AML-193 (cell line): ENCODE results near the gene ELOVL1.

Source experiments
- DNase-seq, 2 experiments: peaks; one replicate each; lab custom pipeline; 2025; lab: John Stamatoyannopoulos, UW

ELOVL1 gene

DNA sequence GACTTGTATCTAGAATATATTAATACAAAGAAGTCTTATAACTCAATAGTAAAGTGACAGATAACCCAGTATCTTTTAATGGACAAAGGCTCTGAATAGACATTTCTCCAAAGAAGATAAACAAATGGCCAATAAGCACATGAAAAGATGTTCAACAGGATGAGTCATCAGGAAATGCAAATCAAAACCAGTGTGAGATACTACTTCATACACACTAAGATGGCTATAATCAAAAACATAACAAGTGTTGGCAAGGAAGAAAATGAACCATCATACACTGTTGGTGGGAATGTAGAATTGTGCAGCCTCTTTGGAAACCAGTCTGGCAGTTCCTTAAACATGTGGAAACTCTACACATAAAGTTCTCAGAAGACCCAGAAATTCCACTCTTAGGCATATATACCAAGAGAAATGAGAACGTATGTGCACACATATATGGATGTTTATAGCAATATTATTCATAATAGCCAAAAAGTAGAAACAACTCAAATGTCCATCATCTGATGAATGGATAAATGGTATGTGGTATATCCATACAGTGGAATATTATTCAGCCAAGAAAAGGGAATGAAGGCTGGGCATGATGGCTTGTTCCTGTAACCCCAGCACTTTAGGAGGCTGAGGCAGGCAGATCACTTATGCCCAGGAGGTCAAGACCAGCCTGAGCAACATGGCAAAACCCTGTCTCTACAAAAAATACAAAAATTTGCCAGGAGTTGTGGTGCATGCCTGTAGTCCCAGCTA, 40.1 kb downstream of the ELOVL1 start:
- no peak for DNase-seq

DNA sequence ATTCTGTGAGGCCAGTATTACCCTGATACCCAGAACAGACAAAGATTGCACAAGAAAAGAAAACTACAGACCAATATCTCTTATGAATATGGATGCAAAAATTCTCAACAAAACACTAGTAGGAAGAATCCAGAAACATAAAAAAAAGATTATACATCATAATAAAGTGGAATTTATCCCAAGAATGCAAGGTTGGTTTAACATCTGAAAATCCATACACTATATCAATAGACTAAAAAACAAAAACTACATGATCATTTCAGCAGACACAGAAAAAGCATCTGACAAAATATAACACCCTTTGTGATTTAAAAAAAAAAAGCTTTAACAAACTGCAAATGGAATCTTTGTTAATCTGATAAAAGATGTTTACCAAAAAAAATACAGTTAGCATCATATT, 42.4 kb downstream of the ELOVL1 start:
- no peak for DNase-seq

DNA sequence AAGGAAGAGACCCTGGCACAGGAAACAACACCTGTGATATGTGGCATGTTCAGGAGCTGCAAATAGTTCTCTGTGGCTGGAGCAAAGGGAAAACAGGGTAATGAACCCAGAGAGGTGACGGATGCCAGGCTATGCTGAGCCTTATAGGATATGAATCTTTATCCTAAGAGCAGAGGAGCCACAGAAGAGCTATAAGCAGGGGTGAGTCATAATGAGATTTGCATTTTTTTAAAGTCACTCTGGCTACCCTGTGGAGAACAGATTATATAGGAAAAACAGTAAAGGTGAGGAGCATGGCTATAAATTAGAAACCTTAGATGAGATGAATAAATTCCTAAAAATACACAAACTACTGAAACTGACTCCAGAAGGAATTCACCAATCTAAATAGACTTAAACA, 43.0 kb downstream of the ELOVL1 start:
- DNase-seq = no peak

DNA sequence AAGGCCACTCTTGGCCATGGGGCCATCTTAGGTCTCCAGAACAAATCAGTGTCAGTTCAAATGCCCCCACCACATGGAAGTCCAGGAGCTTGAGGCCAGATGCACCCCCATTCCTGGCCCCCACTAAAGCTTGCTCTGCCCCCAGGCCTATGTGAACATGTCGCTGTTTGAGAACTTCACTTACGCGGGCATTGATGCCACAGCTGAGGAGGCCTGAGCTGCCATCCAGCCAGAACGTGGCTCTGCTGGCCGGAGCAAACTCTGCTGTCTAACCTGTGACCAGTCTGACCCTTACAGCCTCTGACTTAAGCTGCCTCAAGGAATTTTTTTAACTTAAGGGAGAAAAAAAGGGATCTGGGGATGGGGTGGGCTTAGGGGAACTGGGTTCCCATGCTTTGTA, 45.3 kb downstream of the ELOVL1 start:
- no peak for DNase-seq

DNA sequence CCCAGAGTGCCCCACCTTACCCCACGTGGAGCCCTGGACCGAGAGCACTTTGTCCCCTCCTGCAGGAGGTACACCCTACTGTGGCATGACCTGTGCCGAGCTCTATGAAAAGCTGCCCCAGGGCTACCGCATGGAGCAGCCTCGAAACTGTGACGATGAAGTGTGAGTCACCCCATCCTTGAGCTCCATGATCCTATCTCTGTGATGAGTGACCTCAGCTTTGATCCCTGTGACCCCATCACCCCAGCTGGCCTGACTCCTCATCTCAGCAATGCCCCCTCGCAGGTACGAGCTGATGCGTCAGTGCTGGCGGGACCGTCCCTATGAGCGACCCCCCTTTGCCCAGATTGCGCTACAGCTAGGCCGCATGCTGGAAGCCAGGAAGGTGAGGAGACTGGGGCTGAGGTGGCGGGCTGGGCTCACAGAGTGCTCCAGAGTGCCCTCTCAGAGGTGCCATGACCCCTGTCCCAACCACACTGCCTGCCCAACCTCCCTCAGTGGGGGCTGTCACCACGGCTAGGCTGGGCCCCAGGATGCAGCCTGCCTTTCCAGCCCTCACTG, 46.4 kb downstream of the ELOVL1 start:
- no peak for DNase-seq

DNA sequence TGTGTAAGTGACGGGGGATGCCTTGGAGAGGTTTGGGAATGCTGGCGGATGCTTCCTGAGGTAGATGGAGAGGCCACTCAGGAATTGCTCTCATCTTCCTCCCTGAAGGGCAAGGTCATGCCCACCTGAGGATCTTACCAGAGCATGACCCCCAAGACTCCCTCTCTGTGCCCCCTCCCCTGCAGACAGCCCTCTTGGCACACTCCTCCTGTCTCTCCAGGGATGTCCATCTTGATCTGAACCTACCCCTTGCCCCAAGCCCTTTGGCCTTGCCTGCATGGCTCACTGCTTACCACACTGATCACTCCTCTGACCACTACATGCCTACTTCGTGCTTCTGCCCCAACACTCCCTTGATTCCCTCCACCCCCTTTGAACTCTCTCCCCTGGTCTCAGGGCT, 48.0 kb downstream of the ELOVL1 start:
- DNase-seq = no peak

DNA sequence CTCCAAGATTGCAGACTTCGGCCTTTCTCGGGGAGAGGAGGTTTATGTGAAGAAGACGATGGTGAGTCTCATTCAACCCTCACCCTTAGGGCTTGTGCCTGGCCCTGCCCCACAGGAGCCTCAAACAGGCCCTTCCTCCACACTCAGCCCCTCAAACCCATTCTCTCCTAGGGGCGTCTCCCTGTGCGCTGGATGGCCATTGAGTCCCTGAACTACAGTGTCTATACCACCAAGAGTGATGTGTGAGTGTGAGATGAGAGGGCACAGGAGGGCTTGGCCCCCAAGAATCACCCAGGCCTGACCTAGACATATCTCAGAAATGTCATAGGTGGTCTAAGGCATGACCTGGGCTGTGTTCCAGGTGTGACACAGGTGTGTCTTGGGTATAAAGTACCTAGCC, 48.5 kb downstream of the ELOVL1 start:
- DNase-seq = no peak

DNA sequence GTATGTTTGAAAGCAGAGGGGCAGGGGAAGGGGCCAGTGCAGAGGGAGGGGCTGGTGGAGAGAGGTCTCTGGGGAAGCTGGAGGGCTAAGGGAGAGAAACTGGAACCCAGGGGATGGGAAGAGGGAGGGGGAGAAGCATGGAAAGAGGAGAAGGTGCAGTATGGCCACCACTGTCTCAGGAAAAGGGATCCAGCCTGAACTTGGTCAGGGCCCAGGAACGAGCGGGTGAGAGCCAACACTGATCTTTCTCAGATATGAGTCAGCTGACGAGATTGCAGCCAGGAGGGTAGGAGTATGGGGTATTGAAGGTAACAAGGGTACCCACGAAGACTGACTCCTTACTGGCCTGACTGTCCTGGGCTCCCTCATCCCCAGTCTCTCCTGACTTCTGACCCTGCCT, 49.0 kb downstream of the ELOVL1 start:
- no peak for DNase-seq

DNA sequence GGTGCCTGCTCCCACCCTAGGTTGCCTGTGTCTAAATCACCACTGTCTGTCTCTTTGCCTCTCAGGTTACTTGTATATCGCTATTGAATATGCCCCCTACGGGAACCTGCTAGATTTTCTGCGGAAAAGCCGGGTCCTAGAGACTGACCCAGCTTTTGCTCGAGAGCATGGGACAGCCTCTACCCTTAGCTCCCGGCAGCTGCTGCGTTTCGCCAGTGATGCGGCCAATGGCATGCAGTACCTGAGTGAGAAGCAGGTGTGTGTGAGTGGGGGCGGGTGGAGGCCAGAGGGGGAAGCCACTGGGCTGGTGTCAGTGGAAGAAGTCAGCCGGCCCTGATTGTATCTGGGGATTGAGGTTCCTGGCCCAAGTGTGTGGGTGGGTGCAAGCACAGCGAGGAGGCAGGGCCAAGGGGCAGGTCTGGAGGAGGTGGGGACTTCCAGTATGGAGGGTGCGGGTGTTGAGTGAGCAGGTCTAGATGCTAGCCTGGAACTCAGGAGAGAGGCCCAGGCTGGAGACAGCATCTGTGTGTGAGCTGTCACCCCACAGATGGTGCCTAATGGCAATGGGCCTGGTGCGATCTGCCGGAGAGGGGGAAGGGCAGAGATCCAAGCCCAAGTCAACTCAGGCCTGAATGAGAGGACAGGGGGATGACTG, 49.9 kb downstream of the ELOVL1 start:
- DNase-seq = no peak

DNA sequence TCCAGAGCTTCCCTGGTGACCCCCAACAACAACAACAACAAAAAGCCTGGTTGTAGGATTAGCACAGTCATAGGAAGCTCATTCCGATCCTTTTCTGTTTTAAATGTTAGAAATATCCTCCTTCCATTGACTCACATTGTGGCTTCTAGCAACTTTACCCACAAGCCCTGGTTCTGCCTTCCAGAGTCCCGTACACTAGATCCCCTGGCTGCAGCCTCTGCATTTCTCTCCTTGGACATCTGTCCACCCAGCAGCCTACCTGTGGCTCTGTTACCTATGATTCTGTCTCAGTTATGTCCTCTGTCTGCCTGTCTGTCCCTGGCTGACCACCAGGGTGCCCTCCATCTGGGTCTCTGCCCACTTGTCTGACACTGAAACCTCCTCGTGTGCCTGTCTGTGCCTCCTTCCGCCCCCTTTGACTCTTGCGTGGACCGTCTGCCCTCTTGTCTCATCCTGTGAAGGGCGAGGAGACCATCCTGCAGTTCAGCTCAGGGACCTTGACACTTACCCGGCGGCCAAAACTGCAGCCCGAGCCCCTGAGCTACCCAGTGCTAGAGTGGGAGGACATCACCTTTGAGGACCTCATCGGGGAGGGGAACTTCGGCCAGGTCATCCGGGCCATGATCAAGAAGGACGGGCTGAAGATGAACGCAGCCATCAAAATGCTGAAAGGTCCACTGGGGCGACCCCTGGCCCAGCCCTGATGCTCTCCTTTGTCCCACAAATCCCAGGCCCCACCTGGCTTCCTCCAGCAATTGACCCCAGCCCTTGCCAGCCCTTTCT, 50.9 kb downstream of the ELOVL1 start:
- DNase-seq = no peak

DNA sequence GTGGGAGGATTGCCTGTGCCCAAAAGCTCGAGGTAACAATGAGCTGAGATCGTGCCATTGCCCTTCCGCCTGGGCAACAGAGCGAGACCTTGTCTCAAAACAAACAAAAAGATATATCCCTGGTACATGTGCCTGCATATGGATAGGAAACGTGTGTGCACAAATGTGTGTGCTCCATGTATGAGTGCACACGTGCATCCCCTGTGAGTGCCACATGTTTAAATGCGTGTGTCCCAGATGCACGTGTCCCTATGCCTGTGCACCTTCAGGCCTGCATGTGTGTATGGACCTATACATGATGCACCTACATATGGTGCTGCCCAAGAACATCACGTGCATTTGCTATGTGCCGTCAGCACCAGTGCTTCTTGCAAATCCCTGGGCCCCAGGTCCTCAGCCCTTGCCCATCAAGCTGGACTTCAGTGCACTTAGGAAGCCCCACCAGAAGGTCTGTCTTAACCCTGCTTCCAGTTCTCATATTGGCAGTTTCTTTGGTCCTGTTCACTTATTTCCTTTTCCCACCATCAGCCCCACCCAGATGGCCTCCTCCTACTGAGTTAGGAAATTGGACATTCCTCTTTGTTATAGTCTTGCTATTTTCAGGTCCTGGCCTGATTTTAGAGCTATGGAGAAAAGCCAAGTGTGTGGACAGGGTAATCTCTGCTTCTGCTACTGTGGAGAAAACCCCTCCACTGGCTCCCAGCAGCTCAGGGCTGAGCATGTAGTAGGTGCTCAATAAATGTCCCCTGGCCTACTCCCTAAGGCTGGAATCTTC, 51.7 kb downstream of the ELOVL1 start:
- no peak for DNase-seq

DNA sequence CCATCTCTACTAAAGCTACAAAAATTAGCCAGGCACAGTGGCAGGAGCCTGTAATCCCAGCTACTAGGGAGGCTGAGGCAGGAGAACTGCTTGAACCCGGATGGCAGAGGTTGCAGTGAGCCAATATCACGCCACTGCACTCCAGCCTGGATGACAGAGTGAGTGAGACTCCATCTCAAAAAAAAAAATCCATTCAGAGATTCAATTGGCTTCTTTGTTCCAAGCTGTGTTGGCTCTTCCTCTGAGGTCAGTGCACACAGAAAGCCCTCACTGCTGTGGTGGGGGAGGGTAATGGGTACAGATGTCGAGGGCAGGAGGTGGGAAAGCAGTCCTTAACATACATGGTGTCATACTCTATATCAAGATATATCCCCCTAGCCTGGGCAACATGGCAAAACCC, 52.3 kb downstream of the ELOVL1 start:
- DNase-seq = no peak

DNA sequence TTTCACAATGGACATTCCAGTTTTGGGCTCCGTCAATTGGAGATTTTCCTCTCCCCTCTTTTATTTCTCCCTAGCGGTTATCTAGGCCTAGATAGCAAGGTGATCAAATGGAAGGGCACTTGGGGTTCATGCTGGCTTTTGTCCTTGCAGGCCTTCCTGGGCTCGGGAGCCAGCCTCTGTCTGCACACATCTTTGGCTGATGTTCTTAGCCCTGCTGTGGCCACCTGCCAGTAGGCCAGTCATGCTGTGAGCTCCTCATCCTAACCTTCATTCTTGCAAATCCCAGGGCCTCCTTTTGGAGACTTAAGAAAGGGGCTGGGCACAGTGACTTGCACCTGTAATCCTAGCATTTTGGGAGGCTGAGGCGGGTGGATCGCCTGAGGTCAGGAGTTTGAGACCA, 53.6 kb downstream of the ELOVL1 start:
- DNase-seq = no peak

DNA sequence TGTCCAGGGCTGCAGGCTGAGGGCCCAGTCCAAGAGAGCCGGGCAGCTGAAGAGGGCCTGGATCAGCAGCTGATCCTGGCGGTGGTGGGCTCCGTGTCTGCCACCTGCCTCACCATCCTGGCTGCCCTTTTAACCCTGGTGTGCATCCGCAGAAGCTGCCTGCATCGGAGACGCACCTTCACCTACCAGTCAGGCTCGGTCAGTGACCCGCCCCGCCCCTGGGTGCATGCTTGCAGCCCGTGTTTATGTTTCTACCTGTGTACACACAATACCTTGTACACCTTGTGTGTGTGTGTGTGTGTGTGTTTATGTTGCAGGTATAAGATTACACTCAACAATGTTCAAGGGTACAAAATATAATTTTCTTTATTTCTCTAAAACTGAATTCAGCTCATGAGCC, 54.0 kb downstream of the ELOVL1 start:
- no peak for DNase-seq
